Stimulated activated CD8-positive, alpha-beta memory T cell treated with anti-CD3 and anti-CD28 coated beads, Interleukin-12 subunit alpha, Interleukin-12 subunit beta, amount 100 ng/mL, for 1 hour (primary cell): ENCODE results near the gene ARAP1.

Experiments used
- DNase-seq: peaks from one replicate; pipeline ENCODE4 v3.0.0-alpha.2; 2020; ENCODE audit warnings: low read depth

ARAP1 gene

GRCh38 chr11:72703267-72704008, 48.8 kb downstream of the ARAP1 start:
- DNase-seq: no peak

GRCh38 chr11:72702577-72703241, 49.5 kb downstream of the ARAP1 start:
- DNase-seq: no peak

DNA sequence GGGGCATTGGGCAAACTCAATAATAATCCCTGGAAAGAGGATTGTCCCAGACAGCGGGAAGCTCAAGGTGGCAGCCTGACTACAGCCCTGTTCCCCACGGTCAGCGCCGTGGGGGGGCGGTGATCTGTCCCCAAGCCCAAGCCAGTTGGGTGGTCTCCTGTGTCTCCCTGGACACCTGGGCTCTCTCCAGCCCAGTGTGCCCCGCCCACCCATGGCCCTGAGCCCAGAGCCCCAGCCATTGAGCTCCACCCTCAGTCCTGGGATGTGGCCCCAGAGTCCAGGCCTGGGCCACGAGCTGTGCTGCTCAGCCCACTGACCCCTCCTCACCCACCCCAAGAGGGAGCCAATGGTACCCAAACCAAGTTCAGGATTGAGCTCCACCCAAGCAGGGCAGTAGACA, 50.1 kb downstream of the ARAP1 start:
- DNase-seq: no peak

DNA sequence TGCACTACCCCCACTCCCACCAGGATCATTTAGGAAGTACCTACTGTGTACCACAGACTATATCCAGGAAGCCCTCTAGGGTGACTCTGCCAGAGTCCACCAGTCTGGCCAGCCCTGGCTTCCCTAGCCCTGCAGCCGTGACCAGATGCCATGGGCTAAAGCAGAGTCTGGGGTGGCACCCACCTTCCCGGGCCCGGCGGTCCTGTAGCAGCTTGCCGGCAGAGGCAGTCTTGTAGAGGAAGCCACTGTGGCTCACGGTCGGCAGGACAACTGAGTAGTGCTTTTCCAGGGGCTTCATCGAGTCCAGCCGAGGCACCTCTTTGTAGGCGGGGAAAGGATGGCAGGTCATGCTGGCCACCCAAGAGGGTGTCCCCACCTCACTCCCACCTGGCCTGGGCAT, 50.7 kb downstream of the ARAP1 start:
- DNase-seq: no peak

DNA sequence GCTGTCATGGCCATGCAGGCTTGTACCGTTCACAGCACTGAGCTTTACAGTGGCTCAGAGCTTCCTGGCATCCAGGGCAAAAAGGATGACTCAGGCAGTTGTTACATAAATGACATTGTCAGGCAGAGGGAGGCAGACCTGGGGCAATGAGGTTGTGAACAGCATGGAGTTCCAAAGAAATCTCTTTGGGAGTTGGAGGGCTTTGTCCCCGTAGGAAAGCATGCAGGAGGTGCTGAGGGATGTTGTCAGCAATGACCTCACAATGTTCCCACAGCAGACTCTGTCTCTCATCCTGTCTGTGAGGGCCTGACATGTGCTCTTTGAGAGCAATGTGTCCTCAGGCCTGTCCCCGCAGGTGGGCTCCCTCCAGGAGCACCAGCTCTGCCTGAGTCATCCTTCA, 52.1 kb downstream of the ARAP1 start:
- no peak for DNase-seq

GRCh38 chr11:72697814-72698213, 54.4 kb downstream of the ARAP1 start:
- DNase-seq: no peak

- no peak for DNase-seq
These were observed 55.1 kb downstream of the ARAP1 start for GRCh38 chr11:72696866-72697700.

- no peak for DNase-seq
These were observed 56.9 kb downstream of the ARAP1 start for GRCh38 chr11:72695354-72695753.

- no peak for DNase-seq
These were observed 58.8 kb downstream of the ARAP1 start for GRCh38 chr11:72693271-72693968.

DNA sequence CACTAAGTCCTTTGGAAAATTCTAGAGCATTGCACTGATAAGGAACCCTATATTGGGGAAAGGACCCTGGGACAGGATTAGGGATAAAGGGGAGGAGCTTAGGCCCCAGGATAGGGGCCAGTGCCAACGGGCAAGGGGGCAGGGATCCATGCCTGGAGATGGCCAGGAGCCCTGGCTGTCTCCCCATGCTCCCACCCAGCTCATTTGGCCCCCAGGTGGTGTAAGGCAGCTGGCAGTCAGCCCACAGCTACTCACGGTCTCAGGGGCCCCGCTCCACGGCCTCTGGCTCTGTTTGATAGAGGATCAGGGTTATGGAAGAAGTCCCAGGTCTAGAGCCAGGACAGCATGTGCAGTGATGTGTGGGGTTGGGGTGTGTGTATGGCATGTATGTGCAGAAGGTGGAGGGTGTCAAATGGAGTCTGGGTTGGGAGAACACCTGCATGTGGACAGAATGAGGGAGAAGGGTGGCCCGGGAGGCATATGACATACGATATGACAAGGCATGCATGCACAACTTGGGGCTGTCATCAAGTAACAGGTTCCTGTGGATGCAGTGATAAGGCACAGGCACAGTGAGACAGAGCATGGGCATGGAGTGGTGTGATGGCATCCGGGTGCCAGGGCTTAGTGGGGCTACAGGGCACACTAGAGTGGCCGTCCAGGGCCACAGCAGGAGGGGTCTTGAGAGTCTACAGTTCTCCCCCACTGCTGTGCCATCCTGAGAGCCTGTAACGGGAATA, 59.5 kb downstream of the ARAP1 start:
- no peak for DNase-seq

DNA sequence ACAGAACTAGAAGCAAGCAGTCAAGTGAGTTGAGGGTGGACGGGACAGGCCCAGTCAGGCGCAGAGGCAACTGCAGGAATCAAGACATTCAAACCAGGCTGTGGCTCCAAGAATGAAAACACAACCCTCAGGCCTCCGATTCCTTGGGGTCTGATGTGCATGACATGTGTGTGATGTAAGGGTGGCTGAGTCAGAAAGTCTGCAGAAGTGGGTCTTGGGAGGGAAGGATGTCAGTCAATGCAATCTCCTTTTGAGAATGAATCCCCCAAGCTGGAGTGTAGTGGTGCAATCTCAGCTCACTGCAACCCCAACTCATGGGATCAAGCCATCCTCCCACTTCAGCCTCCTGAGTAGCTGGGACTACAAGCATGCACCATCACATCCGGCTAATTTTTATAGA, 62.0 kb downstream of the ARAP1 start:
- DNase-seq: no peak

GRCh38 chr11:72688929-72689328, 63.3 kb downstream of the ARAP1 start:
- DNase-seq: no peak

GRCh38 chr11:72688486-72688885, 63.7 kb downstream of the ARAP1 start:
- no peak for DNase-seq

DNA sequence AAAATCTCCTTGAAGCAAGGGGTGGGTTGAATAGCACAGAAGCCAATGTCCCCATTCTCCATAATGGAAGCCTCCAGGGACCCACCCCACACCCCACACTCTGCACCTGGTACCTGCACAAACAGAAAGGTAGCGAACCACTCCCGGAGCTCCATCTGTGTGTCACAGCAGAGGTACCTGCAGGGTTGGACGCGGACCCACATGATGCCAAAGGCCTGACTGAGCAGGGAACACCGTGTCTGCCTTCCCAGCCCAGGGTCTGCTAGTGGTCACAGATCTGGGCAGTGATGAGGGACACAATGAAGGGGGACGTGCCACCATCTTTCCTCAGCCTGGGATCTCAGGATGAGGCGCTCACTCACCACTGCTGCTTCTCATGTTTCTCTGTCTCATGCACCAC, 64.9 kb downstream of the ARAP1 start:
- DNase-seq: no peak

GRCh38 chr11:72686639-72687220, 65.5 kb downstream of the ARAP1 start:
- no peak for DNase-seq

DNA sequence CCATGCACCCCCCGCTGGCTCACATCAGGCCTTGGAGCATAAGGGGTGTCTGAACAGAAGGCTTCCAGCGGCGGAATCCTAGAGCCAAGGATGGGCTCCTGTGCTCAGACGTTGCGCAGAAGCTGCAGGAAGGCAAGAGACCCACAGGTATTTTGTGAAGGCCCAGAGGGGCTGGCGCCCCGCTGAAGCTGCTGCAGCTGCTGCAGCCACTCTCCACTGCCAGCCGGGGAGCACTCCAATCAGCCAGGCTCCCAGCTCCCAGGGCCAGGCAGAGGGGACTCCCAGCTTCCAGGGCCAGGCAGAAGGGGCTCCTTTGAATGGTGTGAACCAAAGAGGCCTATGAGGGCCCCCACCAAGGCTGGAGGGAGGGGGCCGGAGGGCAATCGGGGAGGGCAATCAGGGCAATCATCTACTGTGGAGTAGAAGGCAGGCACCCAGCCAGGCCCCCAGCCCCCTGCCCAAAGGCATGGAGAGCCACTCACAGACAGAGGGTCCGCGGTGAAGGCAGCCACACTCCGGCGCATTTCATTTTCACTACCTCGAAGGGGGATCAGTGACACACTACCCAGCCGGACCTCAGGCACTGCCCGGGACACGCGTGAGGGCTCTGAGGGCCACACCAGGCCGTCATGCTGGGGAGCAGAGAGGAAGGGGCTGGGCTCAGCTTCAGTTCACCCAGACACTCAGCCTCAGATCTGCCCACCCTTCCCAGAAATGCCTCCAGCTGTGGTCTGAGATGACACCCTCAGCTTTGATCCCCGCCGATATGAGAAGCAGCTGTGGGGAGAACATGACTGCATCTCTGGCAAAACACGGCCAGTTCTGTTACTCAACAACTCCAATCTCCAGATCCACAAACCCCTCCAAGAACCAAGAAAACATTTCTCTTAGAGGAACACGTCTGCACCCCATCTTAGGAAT, 66.4 kb downstream of the ARAP1 start:
- DNase-seq: no peak

GRCh38 chr11:72684236-72684912, 67.8 kb downstream of the ARAP1 start:
- no peak for DNase-seq

DNA sequence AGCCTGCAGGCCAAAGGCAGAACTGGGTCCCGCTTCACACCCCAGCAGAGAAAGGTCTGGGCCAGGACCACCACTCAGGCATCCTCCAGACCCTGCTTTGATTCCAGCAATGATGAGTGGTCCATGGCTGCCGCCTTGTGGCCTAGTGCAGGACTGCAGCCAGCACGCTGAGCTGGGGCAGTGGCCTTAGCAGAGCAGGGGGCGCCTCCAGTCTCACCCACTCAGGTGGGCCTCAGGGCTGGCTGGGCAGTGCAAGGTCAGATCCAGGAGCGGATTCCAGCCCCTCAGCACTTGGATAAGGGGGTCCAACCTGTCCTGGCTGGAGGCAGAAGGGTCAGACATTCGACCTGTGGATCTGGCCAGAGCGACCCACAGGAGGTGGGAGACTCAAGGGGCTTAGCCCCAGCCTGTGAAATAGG, 68.4 kb downstream of the ARAP1 start:
- peak; percentile 43 for DNase-seq

DNA sequence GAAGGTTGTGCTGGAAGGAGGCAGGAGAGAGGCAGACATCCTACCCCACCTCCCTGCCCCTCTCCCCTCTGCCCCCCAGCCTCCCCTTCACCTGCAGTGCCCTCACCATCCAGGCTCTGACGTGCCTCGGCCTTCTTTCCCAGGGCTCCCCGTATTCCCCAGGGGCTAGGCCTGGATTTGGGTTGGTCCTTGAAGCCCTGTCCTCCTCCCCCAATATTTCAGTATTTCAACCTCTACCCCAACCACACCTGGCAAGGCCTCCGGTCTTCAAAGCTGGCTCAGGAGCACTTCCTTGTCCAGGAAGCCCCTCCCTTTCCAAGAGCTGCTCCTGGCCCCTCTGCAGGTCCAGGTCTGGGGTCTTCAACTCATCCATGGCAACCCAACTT, 69.4 kb downstream of the ARAP1 start:
- no peak for DNase-seq
